PC-9 (cell line): Measurements from ENCODE around the gene SLC6A8.

Experiments
- CTCF ChIP-seq: fragments of 200-600 bp; sonication (generic); conservative IDR thresholded peaks from 2 replicates; pipeline ENCODE4 v1.6.1; 2017; ENCODE audit warnings: mixed run types, antibody characterized with exemption, mild to moderate bottlenecking, moderate library complexity
- EZH2 ChIP-seq: fragments of 200-600 bp; sonication (generic); IDR thresholded peaks from 2 replicates; pipeline ENCODE4 v1.8.0; 2017; ENCODE audit warnings: antibody characterized with exemption, low read depth

- TF ChIP-seq EZH2 (no peak), CTCF (peak; percentile 83)
Measured at GRCh38 chrX:153669174-153669890, 18.4 kb upstream of the SLC6A8 start.
